ENCODE measurements around the gene MED22. TPM values are rescaled to one million over a fixed set of nuclear protein-coding genes. Genes with fewer than 3 reads are reported as not detected.
"Not testable (repeated sequence)": the region's sequence is repeated elsewhere in the genome, so short reads cannot be mapped to it uniquely, and the experiment has no call there.

The MED22 gene
- total RNA-seq, 1 donor from 2014 or later = 49.2 TPM

DNA sequence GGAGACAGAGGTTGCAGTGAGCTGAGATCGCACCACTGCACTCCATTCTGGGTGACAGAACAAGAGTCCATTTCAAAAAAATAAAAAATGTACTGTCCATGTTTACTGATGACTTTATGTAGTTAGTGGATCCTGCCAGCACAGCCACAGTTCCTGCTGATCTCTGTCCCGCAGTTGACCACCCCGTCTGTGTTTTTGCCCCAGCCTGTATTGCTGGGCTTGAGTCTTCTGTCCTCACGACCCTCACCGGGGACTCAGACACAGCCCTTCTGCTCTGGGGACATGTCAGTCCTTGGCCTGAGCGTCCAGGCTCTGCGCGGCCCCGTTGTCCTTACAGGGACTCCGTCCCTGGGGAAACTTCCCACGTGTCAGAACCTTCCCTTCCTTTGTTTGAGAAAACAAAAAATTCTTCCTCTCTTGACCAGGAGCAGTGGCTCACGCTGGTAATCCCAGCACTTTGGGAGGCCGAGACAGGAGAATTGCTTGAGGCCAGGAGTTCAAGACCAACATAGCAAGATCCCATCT, 26.5 kb downstream of the MED22 start:
- H3K36me3 Mint-ChIP-seq (ENCODE audit: insufficient read depth) = no peaks in the 10 kb centered on the region
- H3K4me1 Mint-ChIP-seq (ENCODE audit: low read depth) = no peaks in the 10 kb centered on the region
- no peak for DNase-seq (ENCODE audit: low spot score, unreplicated experiment)
- H3K4me3 Mint-ChIP-seq (ENCODE audit: low read depth) = no peak overlapping the region
- peaks cover 5% of the 10 kb centered on the region for H3K9me3 Mint-ChIP-seq (ENCODE audit: low read depth)
- H3K27me3 Mint-ChIP-seq = peaks cover 6% of the 10 kb centered on the region
- H3K27ac Mint-ChIP-seq = no peak overlapping the region
- TF ChIP-seq, protein P1, sequence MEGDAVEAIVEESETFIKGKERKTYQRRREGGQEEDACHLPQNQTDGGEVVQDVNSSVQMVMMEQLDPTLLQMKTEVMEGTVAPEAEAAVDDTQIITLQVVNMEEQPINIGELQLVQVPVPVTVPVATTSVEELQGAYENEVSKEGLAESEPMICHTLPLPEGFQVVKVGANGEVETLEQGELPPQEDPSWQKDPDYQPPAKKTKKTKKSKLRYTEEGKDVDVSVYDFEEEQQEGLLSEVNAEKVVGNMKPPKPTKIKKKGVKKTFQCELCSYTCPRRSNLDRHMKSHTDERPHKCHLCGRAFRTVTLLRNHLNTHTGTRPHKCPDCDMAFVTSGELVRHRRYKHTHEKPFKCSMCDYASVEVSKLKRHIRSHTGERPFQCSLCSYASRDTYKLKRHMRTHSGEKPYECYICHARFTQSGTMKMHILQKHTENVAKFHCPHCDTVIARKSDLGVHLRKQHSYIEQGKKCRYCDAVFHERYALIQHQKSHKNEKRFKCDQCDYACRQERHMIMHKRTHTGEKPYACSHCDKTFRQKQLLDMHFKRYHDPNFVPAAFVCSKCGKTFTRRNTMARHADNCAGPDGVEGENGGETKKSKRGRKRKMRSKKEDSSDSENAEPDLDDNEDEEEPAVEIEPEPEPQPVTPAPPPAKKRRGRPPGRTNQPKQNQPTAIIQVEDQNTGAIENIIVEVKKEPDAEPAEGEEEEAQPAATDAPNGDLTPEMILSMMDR (IDR thresholded peaks at IDR 0.05; ENCODE audit: unreplicated experiment) = no peak

DNA sequence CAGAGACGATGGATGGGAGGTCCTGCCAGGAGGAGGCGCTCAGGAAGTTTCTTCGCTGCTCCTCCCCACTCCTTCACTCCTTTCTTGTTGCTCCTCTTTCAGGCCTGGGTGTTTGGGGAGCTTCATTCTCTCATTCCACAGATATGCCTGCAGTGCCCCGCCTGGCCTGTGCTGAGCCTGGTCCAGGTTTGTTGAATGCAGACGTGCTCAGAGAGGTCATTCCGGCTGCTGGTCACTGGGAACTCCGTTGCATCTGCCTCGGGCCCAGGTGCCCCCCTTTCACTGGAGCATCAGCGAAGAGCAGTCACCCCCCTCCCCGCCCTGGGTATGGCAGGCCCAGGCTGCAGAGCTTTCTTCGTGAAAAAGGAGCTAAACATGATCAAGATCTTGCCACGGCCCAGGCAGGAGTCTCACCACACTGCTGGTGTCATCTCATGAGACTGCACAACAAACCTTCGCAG, 27.5 kb downstream of the MED22 start:
- Mint-ChIP-seq H3K27ac (no peak overlapping the region), H3K36me3 (ENCODE audit: insufficient read depth) (no peaks in the 10 kb centered on the region), H3K4me1 (ENCODE audit: low read depth) (no peaks in the 10 kb centered on the region), H3K4me3 (ENCODE audit: low read depth) (no peak overlapping the region), H3K9me3 (ENCODE audit: low read depth) (peaks cover 5% of the 10 kb centered on the region), H3K27me3 (peaks cover 6% of the 10 kb centered on the region)
- TF ChIP-seq, protein P1 (IDR thresholded peaks at IDR 0.05; ENCODE audit: unreplicated experiment) = no peak
- no peak for DNase-seq (ENCODE audit: low spot score, unreplicated experiment)

DNA sequence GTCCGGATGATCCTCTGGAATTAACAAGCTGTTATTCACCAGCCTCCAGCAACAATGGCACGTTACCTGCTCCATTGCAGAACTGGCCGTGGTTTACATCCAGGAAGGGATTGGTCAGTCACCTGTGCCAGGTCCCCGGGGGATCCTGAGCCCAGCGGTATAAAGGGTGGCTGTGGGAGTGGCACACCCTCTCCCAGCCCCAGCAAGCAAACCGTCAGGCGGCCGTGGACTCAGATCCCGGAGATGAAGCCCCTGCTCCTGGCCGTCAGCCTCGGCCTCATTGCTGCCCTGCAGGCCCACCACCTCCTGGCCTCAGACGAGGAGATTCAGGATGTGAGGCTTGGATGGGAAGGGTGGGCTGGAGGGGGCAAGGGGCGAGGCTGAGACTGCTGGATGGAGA, 30.4 kb downstream of the MED22 start:
- DNase-seq (ENCODE audit: low spot score, unreplicated experiment); H3K36me3 Mint-ChIP-seq (ENCODE audit: insufficient read depth); H3K9me3 Mint-ChIP-seq (ENCODE audit: low read depth); H3K4me1 Mint-ChIP-seq (ENCODE audit: low read depth); H3K27ac Mint-ChIP-seq; H3K27me3 Mint-ChIP-seq; H3K4me3 Mint-ChIP-seq (ENCODE audit: low read depth): not testable (repeated sequence)

DNA sequence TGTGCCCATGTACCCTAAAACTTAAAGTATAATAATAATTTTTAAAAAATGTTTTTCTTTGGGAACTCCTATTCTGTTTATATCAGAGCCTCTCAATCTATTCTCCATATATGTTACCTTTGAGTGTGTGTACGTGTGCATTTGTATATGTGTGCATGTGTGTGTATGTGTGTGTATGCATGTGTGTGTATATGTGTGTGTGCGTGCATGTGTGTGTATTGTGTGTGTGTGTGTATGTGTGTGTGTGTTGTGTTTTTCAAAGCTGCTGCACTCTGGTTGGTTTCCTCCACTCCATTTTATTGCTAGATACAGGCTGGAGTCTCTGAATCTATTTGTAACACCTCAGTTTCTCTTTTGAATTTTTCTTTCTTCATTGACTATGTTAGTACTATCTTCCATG, 31.9 kb downstream of the MED22 start:
- H3K9me3 Mint-ChIP-seq (ENCODE audit: low read depth) = no peaks in the 10 kb centered on the region
- H3K4me1 Mint-ChIP-seq (ENCODE audit: low read depth) = no peaks in the 10 kb centered on the region
- TF ChIP-seq, protein P1 (IDR thresholded peaks at IDR 0.05; ENCODE audit: unreplicated experiment) = no peak
- H3K36me3 Mint-ChIP-seq (ENCODE audit: insufficient read depth) = no peaks in the 10 kb centered on the region
- no peak for DNase-seq (ENCODE audit: low spot score, unreplicated experiment)
- H3K4me3 Mint-ChIP-seq (ENCODE audit: low read depth) = no peak overlapping the region
- H3K27me3 Mint-ChIP-seq = peaks cover 4% of the 10 kb centered on the region
- no peak overlapping the region for H3K27ac Mint-ChIP-seq

DNA sequence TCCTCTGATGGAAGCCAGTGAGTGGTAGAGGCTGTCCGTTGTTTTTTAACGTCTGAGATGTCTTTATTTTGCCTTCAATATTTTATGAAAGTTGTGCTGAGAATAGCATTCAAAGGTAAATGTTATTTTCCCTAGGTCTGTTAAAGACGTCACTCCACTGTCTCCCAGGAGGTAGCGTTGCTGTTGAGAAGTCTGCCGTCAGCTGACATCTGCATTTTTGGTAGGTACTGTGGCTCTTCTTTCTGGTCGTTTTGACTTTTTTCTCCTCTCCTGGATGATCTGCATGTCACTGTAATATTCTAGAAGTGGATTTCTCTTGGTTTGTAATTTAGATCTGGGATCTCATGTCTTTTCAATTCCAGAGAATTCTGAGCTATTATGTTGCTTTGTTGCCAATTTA, 38.3 kb downstream of the MED22 start:
- peaks cover 8% of the 10 kb centered on the region for H3K9me3 Mint-ChIP-seq (ENCODE audit: low read depth)
- H3K27ac Mint-ChIP-seq = no peak overlapping the region

GRCh38 chr9:133307301-133307700, 40.6 kb downstream of the MED22 start:
- no peak for DNase-seq (ENCODE audit: low spot score, unreplicated experiment)

More for the DNA sequence above, 38.3 kb downstream of the MED22 start:
- no peak overlapping the region for H3K4me3 Mint-ChIP-seq (ENCODE audit: low read depth)
- DNase-seq (ENCODE audit: low spot score, unreplicated experiment) = no peak
- peaks cover 17% of the 10 kb centered on the region for H3K27me3 Mint-ChIP-seq
- TF ChIP-seq, protein P1 (IDR thresholded peaks at IDR 0.05; ENCODE audit: unreplicated experiment) = no peak
- H3K36me3 Mint-ChIP-seq (ENCODE audit: insufficient read depth) = no peaks in the 10 kb centered on the region
- no peaks in the 10 kb centered on the region for H3K4me1 Mint-ChIP-seq (ENCODE audit: low read depth)

More at GRCh38 chr9:133307301-133307700, 40.6 kb downstream of the MED22 start:
- Mint-ChIP-seq H3K27me3 (peaks cover 19% of the 10 kb centered on the region), H3K4me1 (ENCODE audit: low read depth) (no peaks in the 10 kb centered on the region), H3K9me3 (ENCODE audit: low read depth) (peaks cover 8% of the 10 kb centered on the region), H3K27ac (no peak overlapping the region), H3K4me3 (ENCODE audit: low read depth) (no peak overlapping the region), H3K36me3 (ENCODE audit: insufficient read depth) (no peaks in the 10 kb centered on the region)
- TF ChIP-seq, protein P1 (IDR thresholded peaks at IDR 0.05; ENCODE audit: unreplicated experiment) = no peak

All from progenitor cell of endocrine pancreas (in vitro differentiated cells).